Thyroid gland (tissue), 4 donors: Measurements from ENCODE around the gene ZNF423. TPM values are rescaled to one million over a fixed set of nuclear protein-coding genes. Genes with fewer than 3 reads are reported as not detected.

Experiments used
- DNase-seq, 2 donors: peaks; one replicate each; pipeline ENCODE4 v3.0.0-alpha.2; 2019
- H3K27ac ChIP-seq, 3 donors: fragments of 200-600 bp; sonication (generic); 1 replicate in 2 of 3; 2 replicates in 1 of 3; pipeline ENCODE4 v1.5.1; 2016 to 2019; ENCODE audit warnings: mild to moderate bottlenecking in 1 of 3, moderate library complexity in 1 of 3
- H3K27me3 ChIP-seq: fragments of 200-600 bp; sonication (generic); one replicate; pipeline ENCODE4 v1.5.1; 2019
- H3K36me3 ChIP-seq, 2 donors: fragments of 200-600 bp; sonication (generic); one replicate each; pipeline ENCODE4 v1.5.1; 2016 to 2019
- H3K4me1 ChIP-seq, 2 donors: fragments of 200-600 bp; sonication (generic); one replicate each; pipeline ENCODE4 v1.5.1; 2017 to 2019
- H3K4me3 ChIP-seq, 3 donors: fragments of 200-600 bp; sonication (generic); replicated peaks in 1 of 3; 1 replicate in 2 of 3; 2 replicates in 1 of 3; pipeline ENCODE4 v1.5.1; 2016; ENCODE audit warnings: mild to moderate bottlenecking in 1 of 3
- H3K9me3 ChIP-seq: fragments of 200-600 bp; sonication (generic); one replicate; pipeline ENCODE4 v1.5.1; 2017
- POLR2A ChIP-seq, 2 donors: fragments of 450-650 bp; IDR thresholded peaks; one replicate each; pipeline ENCODE4 v1.6.1; 2017; ENCODE audit warnings: antibody characterized with exemption in 2 of 2, mild to moderate bottlenecking in 2 of 2, moderate library complexity in 1 of 2
- whole genome bisulfite sequencing, 2 donors: methylation state at CpG; one replicate each; pipeline ENCODE4 v1.1.5; 2017; 5-methylcytosine and 5-hydroxymethylcytosine counted together
- intact Hi-C: fragments of 100-400 bp; cut with DNase I; formaldehyde crosslinking; loops from one replicate; pipeline ENCODE4 v1.15.1; 2023
- total RNA-seq, 4 donors: library from RNA; depleted of rRNA; stranded (reverse); fragments of >200 nt; gene quantifications; one replicate each; pipeline ENCODE4 v1.2.3, GENCODE V29; 2016
- TF ChIP-seq, protein P1 (sequence below), 6 experiments: fragments of 200-600 bp in 3 of 6; fragments of 450-650 bp in 3 of 6; sonication (generic) in 3 of 6; IDR thresholded peaks; one replicate each; pipeline ENCODE4 v1.5.1; 2016 to 2019; ENCODE audit warnings: antibody characterized with exemption in 6 of 6, mild to moderate bottlenecking in 2 of 6, inconsistent platforms in 1 of 6, moderate library complexity in 1 of 6

The ZNF423 gene
- total RNA-seq, 4 donors from 2014 or later = 7.4 to 10.0 (median 8.5) TPM

DNA sequence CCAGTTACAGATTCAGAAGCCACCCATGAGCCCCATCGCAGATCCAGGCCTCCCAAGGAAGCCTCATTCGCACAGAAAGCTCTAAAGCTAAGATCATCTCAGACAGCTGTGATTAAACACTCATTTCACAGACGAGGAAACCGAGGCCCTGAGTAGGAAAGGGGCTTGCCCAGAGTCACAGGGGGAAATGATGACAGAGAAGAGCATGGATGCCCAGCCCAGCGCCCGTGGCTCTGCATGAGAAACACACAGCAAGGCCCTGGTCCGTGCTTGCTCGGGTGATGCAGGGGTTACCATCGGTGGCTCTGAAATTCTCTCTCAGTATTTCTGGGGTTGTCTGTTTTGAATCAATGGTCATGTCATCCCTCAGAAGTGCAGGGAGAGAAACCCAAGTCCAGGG lies 372.7 kb downstream of the ZNF423 start:
- Histone ChIP-seq H3K27me3 (no peaks in the 10 kb centered on the region), H3K36me3 (no peaks in the 10 kb centered on the region), H3K4me3 (no peak overlapping the region), H3K9me3 (no peaks in the 10 kb centered on the region), H3K27ac (no peak overlapping the region), H3K4me1 (peaks cover 6 to 9% of the 10 kb centered on the region in 2 donors)
- intact Hi-C loops = no loop called here
- DNase-seq = no peak
- WGBS, 2 donors = 92 to 96% methylated on average over 9 of the region's 9 CpGs
- no peak for TF ChIP-seq POLR2A (IDR thresholded peaks at IDR 0.05)
- TF ChIP-seq, protein P1, sequence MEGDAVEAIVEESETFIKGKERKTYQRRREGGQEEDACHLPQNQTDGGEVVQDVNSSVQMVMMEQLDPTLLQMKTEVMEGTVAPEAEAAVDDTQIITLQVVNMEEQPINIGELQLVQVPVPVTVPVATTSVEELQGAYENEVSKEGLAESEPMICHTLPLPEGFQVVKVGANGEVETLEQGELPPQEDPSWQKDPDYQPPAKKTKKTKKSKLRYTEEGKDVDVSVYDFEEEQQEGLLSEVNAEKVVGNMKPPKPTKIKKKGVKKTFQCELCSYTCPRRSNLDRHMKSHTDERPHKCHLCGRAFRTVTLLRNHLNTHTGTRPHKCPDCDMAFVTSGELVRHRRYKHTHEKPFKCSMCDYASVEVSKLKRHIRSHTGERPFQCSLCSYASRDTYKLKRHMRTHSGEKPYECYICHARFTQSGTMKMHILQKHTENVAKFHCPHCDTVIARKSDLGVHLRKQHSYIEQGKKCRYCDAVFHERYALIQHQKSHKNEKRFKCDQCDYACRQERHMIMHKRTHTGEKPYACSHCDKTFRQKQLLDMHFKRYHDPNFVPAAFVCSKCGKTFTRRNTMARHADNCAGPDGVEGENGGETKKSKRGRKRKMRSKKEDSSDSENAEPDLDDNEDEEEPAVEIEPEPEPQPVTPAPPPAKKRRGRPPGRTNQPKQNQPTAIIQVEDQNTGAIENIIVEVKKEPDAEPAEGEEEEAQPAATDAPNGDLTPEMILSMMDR (IDR thresholded peaks at IDR 0.05) = no peak

DNA sequence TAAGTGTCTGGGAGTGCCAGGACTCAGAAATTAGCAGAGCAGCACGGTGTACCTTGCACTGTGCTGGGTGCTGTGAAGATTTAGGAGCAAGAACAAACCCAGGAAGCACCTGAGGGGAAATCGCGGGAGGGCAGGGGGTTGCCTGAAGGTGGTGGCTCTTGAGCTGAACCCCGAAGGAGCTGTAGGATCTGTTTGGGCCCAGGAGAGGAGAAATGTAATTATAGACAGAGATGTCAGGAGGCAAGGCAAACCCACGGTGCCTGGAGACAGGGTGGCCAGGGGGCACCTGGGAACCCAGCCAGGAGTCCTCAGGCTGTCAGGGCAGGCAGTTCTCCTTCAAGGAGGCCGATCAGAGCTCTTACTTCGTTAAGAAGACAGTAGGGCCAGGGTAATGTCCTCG lies 373.2 kb downstream of the ZNF423 start:
- H3K27me3 ChIP-seq = no peaks in the 10 kb centered on the region
- TF ChIP-seq, protein P1 (IDR thresholded peaks at IDR 0.05) = no peak
- TF ChIP-seq POLR2A (IDR thresholded peaks at IDR 0.05) = no peak
- DNase-seq = no peak
- no peaks in the 10 kb centered on the region for H3K9me3 ChIP-seq
- H3K27ac ChIP-seq = no peak overlapping the region
- intact Hi-C loops = no loop called here
- 47 to 49% methylated on average over 8 of the region's 8 CpGs for WGBS, 2 donors
- H3K4me1 ChIP-seq = peaks cover 6 to 9% of the 10 kb centered on the region in 2 donors
- no peaks in the 10 kb centered on the region for H3K36me3 ChIP-seq
- no peak overlapping the region for H3K4me3 ChIP-seq

DNA sequence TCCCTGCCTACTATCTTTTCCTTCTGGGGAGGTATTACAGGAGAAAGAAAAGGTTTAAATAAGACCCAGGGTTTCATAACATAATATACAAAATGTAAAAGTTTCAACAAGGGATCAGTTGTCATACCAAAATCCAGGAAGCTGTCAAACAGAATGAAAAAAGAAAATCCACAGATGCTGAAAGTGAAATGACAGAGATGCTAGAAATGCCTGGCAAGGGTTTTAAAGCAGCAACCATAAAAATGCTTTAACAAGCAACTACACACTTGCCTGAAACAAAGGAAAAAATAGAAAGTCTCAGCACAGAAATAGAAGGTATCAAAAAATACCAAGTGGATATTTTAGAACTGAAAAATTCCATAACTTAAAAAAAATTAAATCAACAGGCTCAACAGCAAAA lies 377.3 kb downstream of the ZNF423 start:
- no peaks in the 10 kb centered on the region for H3K9me3 ChIP-seq
- no peak for DNase-seq
- H3K4me3 ChIP-seq = no peak overlapping the region
- TF ChIP-seq POLR2A (IDR thresholded peaks at IDR 0.05) = no peak
- no peaks in the 10 kb centered on the region for H3K4me1 ChIP-seq
- H3K27me3 ChIP-seq = no peaks in the 10 kb centered on the region
- no peaks in the 10 kb centered on the region for H3K36me3 ChIP-seq
- intact Hi-C loops = no loop called here
- no peak overlapping the region for H3K27ac ChIP-seq

DNA sequence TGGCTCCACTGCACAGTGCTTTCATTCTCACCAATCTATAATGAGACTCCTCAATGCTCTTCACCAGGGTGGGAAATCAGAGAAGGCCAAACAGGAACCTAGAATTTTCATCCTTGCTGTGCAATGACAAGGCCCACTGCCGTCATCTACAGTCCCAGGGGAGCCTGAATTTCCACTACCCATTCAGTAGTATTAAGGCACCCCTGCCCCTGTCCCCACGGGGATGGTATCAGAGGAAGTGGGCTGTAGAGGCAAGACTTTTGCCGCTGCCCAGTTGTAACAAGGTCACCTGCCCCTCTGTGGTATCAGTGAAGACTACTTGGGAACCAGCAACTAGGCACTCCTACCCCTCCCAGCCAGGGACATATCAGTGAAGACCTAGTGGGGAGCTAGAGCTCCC lies 377.8 kb downstream of the ZNF423 start:
- H3K4me1 ChIP-seq = no peaks in the 10 kb centered on the region
- no peaks in the 10 kb centered on the region for H3K9me3 ChIP-seq
- no peaks in the 10 kb centered on the region for H3K27me3 ChIP-seq
- DNase-seq = no peak
- H3K36me3 ChIP-seq = no peaks in the 10 kb centered on the region
- no peak overlapping the region for H3K27ac ChIP-seq
- TF ChIP-seq, protein P1 (IDR thresholded peaks at IDR 0.05) = no peak
- no peak for TF ChIP-seq POLR2A (IDR thresholded peaks at IDR 0.05)
- 84 to 94% methylated on average over 3 of the region's 3 CpGs for WGBS, 2 donors
- intact Hi-C loops = no loop called here
- no peak overlapping the region for H3K4me3 ChIP-seq

DNA sequence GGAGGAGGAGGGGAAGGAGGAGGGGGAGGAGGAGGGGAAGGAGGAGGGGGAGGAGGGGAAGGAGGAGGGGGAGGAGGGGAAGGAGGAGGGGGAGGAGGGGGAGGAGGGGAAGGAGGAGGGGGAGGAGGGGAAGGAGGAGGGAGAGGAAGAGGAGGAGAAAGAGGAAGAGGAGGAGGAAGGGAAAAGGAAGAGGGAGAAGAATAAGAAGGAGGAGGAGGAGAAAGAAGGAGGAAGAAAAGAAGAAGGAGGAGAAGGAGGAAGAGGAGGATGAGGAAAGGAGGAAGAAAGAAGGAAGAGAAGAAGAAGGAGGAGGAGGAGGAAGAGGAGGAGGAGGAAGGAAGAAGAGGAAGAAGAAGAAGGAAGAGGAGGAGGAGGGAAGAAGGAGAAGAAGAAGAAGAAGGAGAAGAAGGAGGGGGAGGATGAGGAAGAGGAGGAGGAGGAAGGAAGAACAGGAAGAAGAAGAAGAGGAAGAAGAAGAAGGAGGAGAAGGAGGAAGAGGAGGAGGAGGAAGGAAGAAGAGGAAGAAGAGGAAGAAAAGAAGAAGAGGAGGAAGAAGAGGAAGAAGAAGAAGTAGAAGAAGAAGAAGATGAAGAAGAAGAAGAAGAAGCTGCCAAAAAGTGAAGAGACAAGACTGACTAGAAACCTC lies 378.5 kb downstream of the ZNF423 start:
- DNase-seq = no peak
- no peaks in the 10 kb centered on the region for H3K9me3 ChIP-seq
- H3K27me3 ChIP-seq = no peaks in the 10 kb centered on the region
- no peaks in the 10 kb centered on the region for H3K36me3 ChIP-seq
- intact Hi-C loops = no loop called here
- H3K4me1 ChIP-seq = no peaks in the 10 kb centered on the region
- H3K27ac ChIP-seq = no peak overlapping the region
- H3K4me3 ChIP-seq = no peak overlapping the region
- TF ChIP-seq, protein P1 (IDR thresholded peaks at IDR 0.05) = no peak
- TF ChIP-seq POLR2A (IDR thresholded peaks at IDR 0.05) = no peak
